ENCODE measurements around the gene MATN1.

Gene MATN1

DNA sequence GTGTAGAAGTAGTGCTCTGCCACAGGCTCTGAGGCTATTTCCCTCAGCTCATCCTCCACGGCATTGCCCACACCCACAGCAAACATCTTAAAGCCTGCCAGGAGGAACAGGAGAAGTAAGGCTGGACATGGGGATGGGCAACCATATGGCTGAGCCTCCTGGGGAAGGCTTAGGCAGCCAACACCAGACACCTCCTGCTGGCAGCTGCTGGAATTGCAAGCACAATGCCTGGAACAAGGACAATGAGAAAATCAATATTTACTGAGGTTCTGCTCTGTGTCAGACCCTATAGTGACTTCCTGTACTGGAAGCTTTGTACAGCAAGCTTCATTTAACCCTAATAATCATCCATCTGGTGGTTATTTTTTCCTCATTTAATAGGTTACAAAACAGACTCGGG, 8.2 kb downstream of the MATN1 start:
- no peak for DNase-seq

DNA sequence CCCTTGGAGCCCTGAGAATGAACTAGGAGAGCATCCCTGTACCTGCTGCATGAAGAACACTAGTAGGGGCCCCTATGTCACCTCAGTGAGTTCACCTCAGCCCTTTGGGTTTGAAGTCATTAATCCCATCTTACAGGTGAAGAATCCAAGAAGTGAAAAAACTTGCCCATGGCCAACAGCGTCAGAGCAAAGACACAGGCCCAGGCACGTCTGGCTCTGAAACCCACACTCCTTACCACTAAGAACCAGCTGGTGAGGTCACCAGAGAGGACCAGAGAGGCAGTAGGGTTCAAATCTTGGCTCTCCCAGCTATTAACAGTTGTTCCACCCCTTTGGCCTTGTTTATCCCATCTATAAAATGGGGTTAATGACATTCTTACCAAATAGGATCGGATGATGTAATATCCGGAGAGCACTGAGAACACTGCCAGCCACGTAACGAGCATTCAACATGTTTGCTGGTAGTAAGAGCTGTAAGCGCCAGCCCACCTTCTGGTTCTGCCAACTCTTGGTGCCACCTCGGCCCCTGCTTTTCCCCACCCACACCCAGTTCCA, 8.8 kb downstream of the MATN1 start:
- no peak for DNase-seq

DNA sequence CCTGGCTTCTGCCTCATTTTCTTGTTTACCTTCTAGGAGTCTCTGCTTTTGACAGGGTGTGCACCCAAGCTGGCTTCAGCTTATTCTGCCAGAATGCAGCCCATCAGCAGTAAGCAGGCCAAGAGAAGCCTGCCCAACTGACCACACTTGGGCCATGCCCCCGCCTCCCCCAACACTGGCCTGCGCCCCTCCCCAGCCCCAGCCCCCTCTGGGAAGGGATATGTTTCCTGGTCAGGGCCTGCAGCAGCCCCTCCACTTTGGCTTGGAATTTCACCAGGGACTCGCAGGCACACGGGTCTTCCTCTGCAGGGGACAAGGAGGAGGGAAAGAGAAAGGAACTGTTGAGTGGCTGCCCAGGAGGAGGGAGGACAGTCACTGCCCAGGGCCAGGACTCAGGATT, 9.4 kb downstream of the MATN1 start:
- DNase-seq = no peak

DNA sequence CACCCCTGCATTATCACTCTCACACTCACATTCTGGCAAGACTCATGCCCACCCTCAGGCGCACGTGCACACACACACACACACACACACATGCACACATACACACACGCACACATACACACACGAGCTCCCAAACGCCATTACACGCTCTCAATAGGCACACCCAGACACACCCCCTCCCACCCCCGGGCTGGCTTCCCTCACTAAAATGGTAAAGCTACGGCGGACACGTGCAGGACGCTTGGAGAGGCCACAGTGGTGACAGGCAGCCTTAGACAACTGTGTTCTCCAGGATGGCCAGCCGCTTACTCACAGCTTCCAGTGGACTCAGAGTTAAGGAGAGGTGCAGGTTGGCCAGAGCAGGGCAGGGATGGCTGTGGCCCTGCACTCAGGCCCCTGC, 10.1 kb downstream of the MATN1 start:
- no peak for DNase-seq

DNA sequence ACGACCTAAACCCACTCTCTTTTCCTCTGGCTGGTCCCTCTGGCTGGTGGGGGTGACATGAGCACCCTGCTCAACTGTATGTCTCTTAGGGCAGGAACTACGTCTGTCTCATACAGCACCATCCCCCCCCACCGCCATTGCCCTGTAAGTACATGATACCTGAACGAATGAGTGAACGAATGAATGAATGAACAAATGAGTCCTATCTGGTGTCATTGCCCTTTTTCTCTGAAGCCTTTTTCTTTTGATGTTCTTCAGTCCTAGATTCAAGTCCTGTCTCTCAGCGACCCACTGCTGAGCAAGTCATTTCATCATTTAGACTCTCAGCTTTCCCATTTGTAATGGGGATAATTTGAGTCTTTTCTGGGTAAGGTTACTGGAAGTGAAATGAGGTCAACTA, 10.8 kb downstream of the MATN1 start:
- no peak for DNase-seq

DNA sequence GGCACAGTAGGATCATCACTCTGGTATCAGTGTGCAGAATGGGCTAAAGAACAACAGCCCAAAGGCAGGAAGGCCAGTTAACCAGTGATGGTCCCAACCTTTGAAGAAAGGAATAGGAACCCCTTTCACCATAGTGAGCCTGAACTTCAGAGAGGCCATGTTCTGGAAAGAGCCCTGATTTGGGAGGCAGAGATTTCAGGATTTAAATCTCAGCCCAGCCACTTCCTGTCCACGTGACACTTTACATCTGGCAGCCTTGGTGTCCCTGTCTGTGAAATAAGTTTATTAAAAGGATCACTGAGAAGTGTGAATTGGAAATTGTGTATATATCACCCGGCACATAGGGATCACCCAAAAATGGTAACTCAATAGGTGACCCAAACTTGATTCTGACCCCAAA, 13.0 kb downstream of the MATN1 start:
- DNase-seq = no peak

DNA sequence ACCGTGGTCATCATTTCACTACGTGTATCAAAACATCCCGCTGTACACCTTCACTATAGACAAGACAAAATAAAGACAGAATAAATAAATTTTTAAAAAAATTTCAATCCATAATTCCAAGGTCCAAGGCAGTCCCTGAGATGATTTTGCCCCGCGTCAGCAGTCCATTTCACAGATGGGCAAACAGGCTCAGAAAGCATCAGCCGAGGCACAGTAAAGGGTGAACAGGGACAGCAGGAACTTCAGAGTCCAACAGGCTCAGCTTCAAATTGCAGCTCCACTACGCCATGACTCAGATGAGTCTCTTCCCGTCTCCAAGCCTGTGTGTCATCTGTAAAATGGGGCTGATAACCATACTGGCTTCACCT, 15.0 kb downstream of the MATN1 start:
- no peak for DNase-seq

DNA sequence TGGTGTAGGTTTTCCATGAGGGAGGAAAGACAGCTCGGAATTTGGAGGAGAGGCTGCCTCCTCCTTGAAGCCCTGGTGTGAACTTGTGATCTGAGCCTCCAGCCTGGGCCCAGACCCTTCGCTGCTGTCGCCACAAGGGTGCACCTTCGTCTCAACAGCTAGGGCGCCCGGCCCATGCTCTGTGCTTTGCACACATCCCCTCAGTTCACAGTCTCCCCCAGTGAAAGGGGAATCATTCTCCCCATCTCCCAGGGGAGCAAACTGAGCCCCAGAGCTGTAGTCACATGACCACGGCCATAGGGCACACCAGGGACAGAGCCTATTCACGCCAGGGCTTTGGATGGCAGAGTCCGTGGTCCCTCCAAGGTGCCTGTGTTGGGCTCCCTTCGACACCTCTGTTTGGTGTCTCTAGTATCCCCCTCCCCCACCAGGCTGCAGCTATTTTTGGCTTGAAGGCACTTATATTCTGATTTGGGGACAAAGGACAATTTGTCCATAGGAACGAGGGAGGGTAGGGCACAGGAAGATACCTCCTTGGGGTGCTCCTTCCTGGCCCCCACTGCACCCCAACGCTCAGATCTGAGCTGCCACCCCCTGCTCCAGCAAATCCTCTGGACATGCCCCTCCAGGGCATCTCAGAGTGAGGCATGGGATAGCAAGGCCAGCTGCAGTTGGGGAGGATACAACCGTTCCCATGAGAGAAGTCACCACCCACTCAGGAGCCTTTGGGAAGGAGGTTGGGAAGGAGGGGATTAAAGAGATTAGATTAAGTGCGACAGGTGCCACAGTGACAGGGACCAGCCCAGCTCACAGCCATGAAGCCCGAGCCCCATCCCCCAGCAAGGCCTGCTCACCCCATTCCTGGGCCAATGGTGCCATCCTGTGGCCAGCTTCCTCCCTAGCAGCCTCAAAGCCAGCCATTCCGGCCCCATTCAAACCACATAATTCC, 15.7 kb downstream of the MATN1 start:
- DNase-seq = peak; percentile 82

DNA sequence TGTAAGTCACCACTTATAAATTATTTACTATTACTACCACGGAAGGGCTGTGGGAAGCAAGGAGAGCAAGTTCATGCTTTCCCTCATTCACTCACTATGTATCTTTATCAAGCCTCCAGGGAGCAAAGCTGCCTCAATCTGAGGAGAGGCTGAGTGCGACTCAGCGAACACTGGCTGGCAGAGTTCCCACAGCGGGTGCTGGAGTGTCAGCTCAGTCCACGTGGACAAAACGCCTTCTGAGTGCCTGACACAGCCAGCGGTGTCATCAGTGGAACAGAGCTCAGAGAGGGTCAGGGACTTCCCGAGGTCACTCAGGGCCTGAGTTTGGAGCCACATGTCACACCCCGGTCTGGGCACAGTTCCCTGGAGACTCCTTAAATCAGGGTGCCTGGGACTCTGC, 16.9 kb downstream of the MATN1 start:
- DNase-seq = peak; percentile 75

DNA sequence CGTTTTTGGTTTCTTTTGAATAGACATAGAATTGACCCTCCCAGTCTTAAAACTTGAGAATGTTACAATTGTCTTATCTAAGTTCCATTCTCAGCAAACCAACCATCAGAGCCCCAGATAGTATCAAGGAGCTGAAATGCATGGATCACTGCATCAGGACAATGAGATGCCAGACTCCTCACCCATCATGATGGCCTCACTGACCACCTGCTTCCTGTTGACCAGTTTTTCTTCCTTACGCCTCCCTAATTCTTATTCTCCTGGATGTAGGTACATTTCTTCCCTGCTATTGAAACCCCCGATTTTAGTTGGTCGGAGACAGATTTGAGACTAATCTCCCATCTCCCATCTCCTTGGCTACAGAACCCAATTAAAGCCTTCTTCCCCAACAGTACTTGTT, 17.7 kb downstream of the MATN1 start:
- peak; percentile 36 for DNase-seq

DNA sequence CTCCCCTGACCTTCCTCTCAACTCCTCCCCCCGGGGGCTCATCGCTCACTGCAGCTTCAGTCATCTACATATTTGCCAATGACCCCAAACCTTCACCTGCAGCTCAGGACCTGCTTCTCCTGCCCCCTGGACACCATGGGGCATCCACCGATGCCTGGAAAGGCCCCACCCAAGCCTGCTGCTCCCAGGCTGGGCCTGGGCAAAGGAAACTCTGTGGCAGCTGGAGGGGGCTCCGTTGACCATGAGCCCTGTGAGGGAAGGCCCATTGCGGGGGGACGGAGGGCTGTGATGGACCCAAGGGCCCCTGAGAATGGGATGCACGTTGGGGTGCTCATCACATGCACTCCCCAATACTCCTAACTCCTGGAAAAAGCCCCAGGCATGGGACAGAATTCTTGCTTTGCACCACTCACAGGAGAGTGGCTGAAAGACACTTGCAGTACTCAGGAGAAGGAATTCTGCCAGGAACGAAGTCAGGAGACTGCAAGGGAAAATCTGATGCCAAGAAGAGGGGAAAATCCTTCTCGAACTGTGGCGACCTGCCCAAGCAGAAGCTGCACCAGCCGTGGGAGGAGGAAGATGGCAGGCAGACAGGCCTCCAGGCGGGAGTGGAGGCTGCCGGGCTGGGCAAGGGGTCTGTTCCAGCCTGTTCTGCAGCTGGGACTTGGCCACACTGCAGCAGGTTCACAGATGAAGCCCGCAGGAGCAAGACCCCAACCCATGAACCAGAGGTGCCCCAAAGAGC, 18.4 kb downstream of the MATN1 start:
- no peak for DNase-seq

DNA sequence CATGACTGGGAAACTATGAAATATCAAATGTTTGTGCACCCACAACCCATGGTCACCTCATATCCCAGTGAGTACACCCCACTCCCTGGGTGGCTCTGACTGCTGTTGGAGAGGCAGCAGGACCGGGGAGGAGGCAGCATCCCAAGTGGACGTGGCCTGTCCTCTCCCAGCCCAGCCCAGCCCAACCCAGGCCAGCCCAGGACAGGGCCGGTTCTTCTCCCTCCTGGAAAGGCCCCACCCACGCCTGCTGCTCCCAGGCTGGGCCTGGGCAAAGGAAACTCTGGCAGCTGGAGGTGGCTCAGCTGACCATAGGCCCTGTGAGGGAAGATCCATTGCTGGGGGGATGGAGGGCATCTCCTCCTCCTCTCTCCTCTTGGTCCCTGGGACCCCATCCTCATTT, 19.1 kb downstream of the MATN1 start:
- DNase-seq = no peak

DNA sequence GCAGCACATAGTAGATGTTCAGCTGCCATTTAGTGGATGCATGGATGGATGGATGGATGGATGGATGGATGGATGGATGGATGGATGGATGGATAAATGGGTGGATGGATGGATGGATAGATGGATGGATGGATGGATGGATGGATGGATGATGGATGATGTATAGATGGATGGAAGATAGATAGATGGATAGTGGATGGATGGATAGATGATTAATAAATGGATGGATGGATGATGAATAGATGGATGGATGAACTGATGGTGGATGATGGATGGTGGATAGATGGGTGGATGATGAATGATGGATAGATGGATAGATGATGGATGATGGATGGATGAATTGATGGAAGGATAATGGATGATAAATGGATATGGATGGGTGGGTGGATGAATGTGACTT, 20.6 kb downstream of the MATN1 start:
- DNase-seq = no peak

DNA sequence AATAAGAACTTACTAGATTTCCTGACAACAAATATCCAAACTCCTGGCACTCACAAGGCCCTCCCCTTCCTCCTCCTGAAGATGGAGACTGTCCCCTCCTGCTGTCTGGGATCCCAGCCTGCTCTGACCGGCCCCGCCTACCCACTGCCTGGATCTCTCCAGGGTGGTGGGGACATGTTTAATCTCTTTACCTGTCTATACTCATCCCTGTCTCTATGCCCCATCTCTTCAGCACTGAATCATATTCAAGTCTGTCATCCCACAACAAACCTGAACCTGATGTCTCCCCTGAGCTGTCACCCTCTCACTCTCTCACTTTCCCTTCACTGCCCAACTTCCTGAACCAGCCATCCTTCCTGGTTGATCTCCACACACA, 22.1 kb downstream of the MATN1 start:
- DNase-seq = no peak

DNA sequence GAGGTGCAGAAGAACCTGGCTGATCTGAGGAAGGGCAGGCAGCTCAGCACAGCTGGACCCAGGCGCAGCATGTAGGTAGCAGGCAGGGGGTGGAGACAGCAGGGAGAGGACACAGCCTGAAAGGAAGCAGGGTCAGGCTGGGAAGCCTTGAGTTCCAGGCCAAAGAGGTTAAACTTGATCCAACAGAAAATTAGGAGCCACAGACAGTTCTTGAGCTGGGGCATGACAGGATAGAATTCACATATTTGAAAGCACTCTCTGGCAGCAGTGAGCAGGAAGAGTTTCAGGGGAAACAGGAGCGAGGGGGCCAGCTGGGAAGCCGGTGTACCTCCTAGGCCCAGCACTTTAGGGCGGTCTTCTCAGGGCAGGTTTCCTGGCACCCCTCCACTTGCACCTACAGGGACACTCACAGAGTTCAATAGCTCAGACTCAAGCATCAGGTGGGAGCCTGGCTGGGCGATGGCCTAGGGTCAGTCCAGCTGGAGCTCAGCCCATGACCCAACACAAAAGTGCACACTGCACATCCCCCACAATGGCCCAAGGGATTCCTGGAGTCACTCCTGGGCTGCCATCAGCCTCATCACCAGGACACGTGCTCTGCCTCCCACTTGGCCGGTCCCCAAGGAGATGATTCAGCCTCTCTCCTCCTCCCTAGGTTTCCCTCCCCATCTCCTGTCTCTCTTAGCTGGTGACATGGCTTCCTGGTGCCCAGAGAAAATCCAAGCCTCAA, 22.7 kb downstream of the MATN1 start:
- no peak for DNase-seq

DNA sequence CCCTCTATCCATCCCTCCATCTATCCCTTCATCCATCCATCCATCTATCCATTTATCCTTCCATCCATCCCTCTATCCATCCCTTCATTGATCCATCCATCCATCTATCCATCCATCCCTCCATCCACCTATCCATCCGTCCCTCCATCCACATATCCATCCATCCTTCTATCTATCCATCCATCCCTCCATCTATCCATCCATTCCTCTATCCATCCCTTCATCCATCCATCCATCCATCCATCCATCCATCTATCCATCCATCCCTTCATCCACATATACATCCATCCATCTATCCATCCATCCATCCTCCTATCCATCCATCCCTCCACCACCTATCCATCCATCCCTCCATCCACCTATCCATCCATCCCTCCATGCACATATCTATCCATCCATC, 23.6 kb downstream of the MATN1 start:
- DNase-seq = no peak

DNA sequence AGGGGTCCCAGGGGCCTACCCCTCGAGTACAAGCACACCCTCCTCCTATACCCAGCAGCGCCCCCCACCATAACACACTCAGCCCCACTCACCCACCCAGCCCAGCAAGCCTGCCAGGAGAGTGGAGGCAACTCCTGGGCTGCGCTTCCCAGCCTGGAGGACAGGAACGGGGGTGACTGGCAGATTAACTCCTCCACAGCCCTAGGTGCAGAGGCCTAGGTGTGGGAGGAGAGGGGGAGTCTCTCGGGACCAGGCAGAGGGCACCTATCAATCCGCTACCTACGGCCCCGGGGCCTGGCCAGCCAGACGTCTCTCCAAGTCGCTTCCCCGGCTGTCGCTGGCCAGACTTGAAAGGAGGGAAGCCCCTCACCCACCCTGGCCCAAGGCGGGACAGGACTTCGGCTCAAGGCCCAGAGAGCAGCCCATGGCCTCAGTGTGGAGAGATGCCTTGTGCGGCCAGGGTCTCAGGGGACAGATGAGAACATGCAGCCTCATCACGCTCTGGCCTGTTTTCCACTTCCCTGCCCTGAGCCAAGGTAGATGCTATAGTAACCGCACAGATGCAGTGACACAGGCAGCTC, 24.9 kb downstream of the MATN1 start:
- DNase-seq = no peak

DNA sequence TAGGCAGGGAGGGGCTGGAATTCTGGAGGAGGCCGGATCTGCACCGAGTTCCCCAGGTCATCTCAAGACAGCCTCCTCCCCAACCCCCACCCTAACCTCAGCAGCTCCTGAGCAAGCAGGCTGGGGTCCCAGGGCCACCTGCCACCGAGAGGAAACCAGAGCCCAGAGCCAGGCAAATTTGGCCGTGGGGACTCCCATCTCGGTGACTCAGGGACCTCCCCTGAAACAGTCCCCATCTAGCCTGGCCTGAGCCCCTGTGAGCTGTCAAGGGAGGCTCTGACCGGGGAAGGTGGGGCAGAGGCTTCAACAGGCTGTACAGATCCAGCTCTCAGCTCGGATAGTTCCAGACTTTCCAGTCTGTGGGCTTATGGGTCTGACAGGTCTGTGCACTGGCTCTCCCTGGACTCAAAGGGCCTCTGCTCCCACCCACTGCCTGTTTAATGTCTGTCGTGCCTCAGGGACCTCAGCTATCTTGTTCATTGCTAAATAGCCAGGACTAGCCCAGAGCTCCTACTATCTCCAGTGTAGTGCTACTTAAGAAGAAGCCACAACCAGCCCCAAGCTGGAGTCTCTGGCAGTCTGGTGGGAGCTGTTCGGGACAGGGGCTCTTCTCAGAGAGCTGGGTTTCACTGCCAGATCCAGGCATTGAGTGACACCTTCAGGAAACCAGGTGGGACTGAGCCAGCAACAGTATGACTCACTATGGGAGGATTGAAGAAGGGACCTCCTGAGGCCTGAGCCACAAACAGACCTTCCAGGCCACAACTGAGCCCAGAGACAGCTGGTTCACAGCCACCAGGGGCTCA, 25.6 kb downstream of the MATN1 start:
- no peak for DNase-seq

DNA sequence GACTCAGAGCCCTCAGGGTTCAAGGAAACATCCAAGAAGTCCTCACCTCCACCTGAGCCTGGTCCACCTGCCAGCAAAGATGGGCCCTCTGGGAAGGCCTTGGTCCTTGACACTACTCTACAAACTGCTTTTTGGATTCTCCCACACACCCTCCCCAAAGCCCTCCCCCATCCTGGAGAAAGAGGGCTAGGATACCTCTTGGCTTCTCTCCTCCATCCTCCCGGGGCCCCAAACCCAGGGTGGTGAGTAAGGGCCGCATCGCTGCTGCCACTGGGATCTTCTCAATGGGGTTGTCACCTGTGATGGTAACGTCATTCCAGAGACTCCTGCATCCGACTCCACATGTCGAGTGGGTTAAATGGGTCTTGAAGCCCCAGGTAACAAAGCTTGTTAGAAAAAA, 26.6 kb downstream of the MATN1 start:
- no peak for DNase-seq

DNA sequence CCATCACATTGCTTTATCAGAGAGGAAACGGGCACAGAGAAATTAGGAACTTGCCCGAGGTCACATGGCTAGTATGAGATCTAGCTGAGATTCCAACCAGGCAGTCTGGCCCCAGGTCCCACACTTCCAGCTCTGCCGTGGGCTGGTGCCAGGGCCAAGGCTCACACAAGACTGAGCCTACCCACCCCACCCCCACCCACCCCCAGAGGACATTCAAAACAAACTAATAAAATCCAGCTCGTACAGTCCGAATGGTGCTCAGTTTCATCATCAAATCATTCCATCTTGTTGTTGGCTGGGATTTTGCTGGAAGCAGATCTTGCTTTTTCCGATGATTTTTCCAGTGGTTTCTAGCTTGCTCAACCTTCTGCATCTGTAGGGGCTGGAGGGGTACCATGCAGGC, 27.9 kb downstream of the MATN1 start:
- no peak for DNase-seq

DNA sequence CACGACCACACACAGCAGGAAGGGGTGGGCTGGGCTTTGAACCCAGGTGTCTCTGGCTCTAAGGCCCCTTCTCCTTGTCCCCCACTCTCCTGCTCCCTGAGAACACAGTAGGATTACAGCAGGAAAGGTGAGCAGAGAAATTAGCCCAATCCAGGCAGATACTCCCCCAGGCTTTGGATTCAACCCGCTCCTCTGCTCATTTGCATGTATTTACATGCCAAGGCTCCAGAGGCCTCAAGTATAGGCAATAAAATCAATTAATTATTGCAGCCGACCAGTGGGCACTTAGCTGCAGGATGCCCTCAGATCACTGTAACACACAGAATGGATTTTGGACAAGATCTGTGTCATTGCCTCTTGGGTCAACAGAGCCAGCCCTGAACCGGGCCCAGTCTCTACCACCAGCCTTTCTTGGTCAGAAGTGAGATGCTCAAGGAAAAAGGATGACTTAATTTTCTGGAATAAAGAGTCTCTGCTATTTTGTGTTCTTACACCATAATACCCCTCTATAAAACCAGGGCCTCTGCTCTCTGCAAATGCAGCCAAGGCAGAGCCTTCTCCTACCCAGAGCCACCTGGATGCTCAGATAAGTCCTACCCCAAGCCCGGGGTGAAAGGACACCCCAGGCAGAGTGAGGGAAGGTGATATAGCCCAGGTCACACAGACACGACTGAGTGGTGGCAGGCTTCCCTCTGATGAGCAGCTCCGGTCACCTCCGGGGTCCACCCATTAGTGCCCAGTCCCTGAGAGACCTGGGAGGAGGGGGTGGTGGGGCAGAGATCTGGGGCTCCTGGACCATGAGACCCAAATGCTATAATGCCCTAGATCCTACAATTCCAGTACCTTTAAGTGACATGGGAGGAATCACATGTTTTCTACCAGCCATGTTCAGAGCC, 28.9 kb downstream of the MATN1 start:
- DNase-seq = no peak

Measured in NCI-H1092 treated with DMSO at 0.1 percent for 48 hours (cell line).